Neural cell (in vitro differentiated cells): ENCODE data around the gene GFOD2.
"Not testable (repeated sequence)": the region's sequence is repeated elsewhere in the genome, so short reads cannot be mapped to it uniquely, and the experiment has no call there.

Experiments used
- CTCF ChIP-seq: fragments of 450-650 bp; IDR thresholded peaks from 2 replicates; pipeline ENCODE4 v1.5.1; 2014; ENCODE audit warnings: antibody characterized with exemption, mild to moderate bottlenecking, moderate library complexity; ENCODE audit not compliant: poor library complexity, severe bottlenecking
- EZH2 ChIP-seq: fragments of 200-600, 300-800 bp; shearing (Covaris generic), sonication (generic); IDR thresholded peaks from 2 replicates; pipeline ENCODE4 v1.6.1; 2014; ENCODE audit warnings: antibody characterized with exemption, low read length, borderline replicate concordance, mild to moderate bottlenecking; ENCODE audit not compliant: insufficient read depth, poor library complexity, severe bottlenecking
- POLR2AphosphoS5 ChIP-seq: IDR thresholded peaks from 2 replicates; pipeline ENCODE4 v1.6.1; 2012
- RAD21 ChIP-seq: fragments of 450-650 bp; conservative IDR thresholded peaks from 2 replicates; pipeline ENCODE4 v1.6.1; 2014; ENCODE audit warnings: antibody characterized with exemption, mild to moderate bottlenecking, moderate library complexity
- SMC3 ChIP-seq: fragments of 450-650 bp; conservative IDR thresholded peaks from 2 replicates; pipeline ENCODE4 v1.6.1; 2014; ENCODE audit warnings: antibody characterized with exemption, mild to moderate bottlenecking, moderate library complexity; ENCODE audit not compliant: poor library complexity
- TAF1 ChIP-seq: IDR thresholded peaks from 2 replicates; pipeline ENCODE4 v1.6.1; 2012; ENCODE audit warnings: low read depth
- TF ChIP-seq, protein P1 (sequence below): IDR thresholded peaks from 2 replicates; pipeline ENCODE4 v1.6.1; 2012; ENCODE audit warnings: borderline replicate concordance

DNA sequence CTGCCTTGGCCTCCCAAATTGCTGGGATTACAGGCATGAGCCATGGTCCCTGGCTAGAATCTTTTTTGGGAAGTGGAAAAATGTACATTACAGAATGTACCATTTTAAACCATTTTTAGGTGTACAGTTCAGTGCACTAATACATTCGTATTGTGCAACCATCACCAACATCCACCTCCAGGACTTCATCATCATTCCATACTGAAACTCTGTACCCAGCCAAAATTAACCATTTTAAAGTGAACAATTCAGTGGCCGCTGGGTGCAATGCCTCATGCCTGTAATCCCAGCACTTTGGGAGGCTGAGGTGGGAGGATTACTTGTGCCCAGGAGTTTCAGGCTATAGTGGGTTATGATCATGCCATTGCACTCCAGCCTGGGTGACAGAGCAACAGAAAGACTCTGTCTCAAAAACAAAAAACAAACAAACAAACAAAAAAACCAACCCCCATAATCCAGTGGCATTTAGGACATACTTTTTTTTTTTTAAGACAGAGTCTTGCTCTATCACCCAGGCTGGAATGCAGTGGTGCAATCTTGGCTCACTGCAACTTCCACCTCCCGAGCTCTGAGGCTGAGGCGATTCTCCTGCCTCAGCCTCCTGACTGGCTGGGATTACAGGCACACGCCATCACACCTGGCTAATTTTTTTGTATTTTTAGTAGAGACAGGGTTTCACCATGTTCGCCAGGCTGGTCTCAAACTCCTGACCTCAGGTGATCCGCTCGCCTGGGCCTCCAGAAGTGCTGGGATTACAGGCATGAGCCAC lies 25.4 kb downstream of the GFOD2 start:
- TF ChIP-seq CTCF, EZH2, SMC3, TAF1, RAD21, POLR2AphosphoS5: not testable (repeated sequence)
- TF ChIP-seq, protein P1, sequence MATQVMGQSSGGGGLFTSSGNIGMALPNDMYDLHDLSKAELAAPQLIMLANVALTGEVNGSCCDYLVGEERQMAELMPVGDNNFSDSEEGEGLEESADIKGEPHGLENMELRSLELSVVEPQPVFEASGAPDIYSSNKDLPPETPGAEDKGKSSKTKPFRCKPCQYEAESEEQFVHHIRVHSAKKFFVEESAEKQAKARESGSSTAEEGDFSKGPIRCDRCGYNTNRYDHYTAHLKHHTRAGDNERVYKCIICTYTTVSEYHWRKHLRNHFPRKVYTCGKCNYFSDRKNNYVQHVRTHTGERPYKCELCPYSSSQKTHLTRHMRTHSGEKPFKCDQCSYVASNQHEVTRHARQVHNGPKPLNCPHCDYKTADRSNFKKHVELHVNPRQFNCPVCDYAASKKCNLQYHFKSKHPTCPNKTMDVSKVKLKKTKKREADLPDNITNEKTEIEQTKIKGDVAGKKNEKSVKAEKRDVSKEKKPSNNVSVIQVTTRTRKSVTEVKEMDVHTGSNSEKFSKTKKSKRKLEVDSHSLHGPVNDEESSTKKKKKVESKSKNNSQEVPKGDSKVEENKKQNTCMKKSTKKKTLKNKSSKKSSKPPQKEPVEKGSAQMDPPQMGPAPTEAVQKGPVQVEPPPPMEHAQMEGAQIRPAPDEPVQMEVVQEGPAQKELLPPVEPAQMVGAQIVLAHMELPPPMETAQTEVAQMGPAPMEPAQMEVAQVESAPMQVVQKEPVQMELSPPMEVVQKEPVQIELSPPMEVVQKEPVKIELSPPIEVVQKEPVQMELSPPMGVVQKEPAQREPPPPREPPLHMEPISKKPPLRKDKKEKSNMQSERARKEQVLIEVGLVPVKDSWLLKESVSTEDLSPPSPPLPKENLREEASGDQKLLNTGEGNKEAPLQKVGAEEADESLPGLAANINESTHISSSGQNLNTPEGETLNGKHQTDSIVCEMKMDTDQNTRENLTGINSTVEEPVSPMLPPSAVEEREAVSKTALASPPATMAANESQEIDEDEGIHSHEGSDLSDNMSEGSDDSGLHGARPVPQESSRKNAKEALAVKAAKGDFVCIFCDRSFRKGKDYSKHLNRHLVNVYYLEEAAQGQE = not testable (repeated sequence)
